Stimulated activated CD8-positive, alpha-beta memory T cell treated with anti-CD3 and anti-CD28 coated beads, Interleukin-12 subunit alpha, Interleukin-12 subunit beta, amount 100 ng/mL, for 24 hours (primary cell): ENCODE results near the gene GATC.

ENCODE experiments used
- DNase-seq: peaks from one replicate; pipeline ENCODE4 v3.0.0-alpha.2; 2020; ENCODE audit errors: extremely low read depth

Gene GATC, protein sequence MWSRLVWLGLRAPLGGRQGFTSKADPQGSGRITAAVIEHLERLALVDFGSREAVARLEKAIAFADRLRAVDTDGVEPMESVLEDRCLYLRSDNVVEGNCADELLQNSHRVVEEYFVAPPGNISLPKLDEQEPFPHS

DNA sequence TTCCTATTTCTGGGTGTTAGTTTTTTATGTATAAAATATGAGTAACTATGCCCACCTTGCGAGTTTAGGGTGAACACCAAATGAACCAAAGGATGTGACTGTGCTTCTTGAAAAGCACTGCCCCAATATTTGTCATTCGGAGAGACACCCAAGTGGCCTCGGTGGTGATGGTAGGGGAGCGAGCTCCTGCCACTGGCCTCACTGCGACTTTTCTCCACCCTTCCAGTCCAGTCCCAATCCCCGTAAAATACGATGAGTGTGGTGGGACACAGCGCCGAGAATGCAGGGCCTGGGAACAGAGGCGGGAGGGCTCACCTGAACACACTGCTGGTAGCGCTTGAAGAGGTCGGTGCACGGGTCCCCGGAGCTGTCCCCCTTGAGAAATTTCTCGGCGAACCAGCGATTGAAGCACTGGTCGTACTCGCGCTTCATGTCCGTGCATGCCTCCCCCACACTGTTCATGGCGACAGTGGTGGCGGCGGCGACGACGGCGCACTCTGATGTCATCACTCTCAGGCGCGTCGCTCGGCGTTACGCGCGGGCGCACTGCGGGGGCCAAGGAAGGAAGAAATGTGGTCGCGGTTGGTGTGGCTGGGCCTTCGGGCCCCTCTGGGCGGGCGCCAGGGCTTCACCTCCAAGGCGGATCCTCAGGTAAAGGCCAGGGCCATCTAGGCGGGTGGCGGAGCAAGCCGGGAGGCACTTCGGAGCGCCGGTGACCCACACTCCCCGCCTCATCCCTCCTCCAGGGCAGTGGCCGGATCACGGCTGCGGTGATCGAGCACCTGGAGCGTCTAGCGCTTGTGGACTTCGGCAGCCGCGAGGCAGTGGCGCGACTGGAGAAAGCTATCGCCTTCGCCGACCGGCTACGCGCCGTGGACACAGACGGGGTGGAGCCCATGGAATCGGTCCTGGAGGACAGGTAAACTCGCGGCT lies at the start of gene GATC, which contains the start of gene TRIAP1:
GATC (plus strand) TSS at position 534 of the 933 bp plus-strand sequence; CDS start at position 571, 37 bp downstream.
TRIAP1 (minus strand) TSS at position 474 of the 933 bp plus-strand sequence; CDS start at position 462, 12 bp downstream.
- DNase-seq, result peak; percentile 77

DNA sequence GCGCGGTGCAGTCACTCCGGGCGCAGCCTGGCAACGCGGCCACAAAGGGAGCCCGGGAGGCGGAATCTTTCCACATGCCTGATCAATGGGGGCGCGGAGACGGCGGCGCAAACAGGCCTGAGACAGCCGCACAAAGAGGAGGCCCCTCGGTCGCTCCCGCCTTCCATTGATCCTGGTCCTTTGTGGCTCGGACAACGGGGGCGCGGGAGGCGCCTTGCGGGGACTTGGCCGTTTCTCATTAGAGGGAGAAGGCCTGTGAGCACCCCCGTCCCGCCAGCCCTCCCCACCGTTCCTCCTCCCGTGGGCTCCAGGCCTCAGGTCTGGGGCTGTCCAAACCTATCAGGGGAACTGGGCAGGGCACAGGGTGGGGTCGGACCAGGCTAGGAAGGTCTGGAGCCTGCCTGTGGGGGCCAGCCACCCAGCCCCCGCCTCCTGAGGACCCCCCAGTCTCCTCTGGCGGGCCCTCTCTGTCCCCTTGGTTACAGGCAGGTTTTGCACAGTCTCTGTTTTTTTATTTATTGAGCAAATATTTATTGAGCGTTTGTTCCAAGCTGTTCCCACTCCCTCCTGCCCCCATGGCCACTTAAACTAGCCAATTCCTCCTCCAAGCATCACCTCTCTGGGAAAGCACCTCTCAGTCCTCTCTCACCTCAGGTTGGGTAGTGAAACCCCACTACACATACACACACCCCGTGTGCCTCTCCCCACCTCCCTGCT lies 48.3 kb upstream of the GATC start:
- no peak for DNase-seq

DNA sequence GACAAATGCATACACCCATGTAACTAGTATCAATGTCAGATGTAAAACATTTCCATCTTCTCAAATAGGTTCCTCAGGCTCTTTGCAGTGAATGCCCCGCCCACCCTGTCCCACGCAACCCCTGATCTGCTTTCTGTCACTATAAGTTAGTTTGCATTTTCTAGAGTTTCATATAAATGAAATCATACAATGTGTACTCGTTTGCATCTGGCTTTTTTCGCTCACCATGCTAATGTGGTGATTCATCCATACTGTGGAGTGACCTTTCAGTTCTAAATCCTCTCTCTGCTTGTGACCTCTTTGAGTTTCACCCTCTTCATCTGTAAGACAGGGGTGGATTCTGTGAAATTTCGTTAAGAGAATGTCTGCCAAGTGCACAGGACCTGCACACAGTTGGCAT lies 46.7 kb upstream of the GATC start:
- DNase-seq, result no peak

- DNase-seq, result no peak
Observed at GRCh38 chr12:120402217-120402616, 44.0 kb upstream of the GATC start.

DNA sequence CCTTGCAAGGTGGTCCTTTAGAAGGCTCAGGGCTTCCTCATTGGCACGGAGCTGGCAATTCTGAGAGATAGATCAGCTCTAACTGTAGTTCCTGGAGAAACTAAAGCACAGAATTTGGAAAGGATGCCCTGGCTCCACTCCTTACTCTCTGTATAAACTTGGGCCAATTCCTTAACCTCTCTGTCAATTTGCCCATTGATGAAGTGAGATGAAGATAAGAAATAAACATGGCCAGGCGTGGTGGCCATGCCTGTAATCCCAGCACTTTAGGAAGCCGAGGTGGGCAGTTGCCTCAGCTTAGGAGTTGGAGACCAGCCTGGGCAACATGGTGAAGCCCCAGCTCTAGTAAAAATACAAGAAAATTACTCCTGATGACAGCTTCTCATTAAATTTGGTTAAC lies 42.4 kb upstream of the GATC start:
- DNase-seq, result no peak

- no peak for DNase-seq
Observed at GRCh38 chr12:120404271-120404670, 42.0 kb upstream of the GATC start.

GRCh38 chr12:120406069-120406468 lies 40.2 kb upstream of the GATC start:
- DNase-seq, result no peak

- no peak for DNase-seq
Observed at GRCh38 chr12:120406553-120406952, 39.7 kb upstream of the GATC start.

- DNase-seq, result no peak
Observed at GRCh38 chr12:120408771-120409170, 37.5 kb upstream of the GATC start.

- DNase-seq, result no peak
Observed at GRCh38 chr12:120412421-120412820, 33.8 kb upstream of the GATC start.

DNA sequence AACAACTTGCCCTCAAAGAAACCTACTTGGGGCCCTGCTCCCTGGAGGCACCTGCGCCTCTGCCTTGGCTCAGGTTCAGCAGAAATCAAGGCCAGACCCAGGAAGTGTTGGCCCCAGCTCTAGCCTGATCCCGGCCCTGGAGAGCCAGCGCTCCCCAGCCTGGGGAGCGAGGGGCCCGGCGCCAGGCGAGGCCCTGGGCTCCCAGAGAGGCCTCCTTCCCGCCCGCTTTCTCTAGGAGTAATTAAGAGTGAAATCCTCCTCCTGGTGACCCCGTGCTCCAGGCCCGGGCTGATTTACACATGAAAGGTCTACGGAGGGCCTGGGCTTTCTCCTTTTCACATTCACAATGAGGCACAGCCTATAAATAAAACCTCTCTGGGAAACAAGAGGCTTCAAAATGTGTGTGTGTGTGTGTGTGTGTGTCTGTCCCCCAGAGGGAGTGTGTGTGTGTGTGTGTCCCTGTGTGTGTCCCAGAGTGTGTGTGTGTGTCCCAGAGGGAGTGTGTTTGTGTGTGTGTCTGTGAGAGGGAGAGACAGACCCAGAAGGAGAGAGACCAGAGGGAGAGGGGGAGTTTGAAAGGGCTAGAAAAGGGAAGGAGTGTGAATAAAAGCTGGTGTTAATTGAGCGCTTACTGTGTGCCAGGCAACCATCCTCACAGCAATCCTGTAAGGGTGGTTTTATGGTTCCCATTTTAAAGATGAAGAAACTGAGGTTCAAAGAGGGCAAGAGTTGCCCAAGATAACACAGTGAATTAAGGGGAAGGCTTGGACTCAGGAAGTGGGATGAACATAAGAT lies 32.1 kb upstream of the GATC start:
- DNase-seq, result no peak

- no peak for DNase-seq
Observed at GRCh38 chr12:120416490-120417216, 29.6 kb upstream of the GATC start.

- no peak for DNase-seq
Observed at GRCh38 chr12:120417917-120418580, 28.2 kb upstream of the GATC start.

GRCh38 chr12:120421701-120422100 lies 24.5 kb upstream of the GATC start:
- no peak for DNase-seq

DNA sequence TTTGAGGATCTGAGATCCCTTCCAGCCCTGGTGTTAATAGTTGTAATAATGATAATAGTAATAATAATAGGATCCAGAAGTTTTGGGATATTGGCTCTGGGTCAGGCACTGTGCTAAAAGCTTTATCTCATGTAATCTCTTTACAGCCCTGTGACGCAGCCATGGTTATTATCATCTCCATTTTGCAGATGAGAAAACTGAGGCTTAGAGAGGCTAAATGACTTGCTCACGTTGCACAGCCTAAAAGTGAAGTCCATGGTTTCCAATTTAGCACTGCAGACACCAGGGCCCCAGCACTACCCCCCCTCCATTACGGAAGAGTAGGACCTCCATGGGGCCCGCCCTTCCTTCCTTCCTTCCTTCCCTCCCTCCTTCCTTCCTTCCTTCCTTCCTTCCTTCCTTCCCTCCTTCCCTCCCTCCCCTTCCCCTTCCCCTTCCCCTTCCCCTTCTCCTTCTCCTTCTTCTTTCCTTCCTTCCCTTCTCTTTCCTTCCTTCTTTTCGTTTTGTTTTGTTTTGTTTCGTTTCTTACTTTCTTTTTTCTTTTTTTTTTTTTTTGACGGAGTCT lies 23.3 kb upstream of the GATC start:
- DNase-seq, result no peak

GRCh38 chr12:120425797-120426196 lies 20.4 kb upstream of the GATC start:
- no peak for DNase-seq

DNA sequence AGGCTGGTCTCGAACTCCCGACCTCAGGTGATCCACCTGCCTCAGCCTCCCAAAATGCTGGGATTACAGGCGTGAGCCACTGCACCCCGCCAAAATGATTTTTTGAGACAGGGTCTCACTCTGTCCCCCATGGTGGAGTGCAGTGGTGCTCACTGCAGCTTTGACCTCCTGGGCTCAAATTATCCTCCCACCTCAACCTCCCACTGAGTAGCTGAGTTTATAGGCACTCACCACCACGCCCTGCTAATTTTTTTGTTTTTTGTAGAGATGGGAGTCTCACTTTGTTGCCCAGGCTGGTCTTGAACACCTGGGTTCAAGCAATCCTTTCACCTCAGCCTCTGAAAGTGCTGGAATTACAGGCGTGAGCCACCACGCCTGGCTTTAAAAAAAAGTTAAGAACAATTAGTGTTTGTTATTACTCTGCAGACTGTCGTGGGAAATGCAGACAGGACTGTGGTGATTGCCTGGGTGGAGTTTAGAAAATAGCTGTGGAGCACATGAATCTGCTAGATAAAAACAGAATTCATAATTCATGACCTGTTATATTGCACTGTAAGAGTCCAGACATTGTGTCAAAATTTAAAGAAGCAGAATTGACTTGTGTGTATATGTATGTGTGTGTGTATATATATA lies 17.5 kb upstream of the GATC start:
- DNase-seq, result no peak

GRCh38 chr12:120429368-120429767 lies 16.9 kb upstream of the GATC start:
- DNase-seq, result no peak

- DNase-seq, result no peak
Observed at GRCh38 chr12:120432772-120433525, 13.3 kb upstream of the GATC start.
